Measurements from ENCODE around the gene CDK5. TPM values are rescaled to one million over a fixed set of nuclear protein-coding genes. Genes with fewer than 3 reads are reported as not detected.

CDK5 gene
- total and polyA plus RNA-seq, 9 of the 15 experiments (the other 6 are each of a cell fraction or from before 2014, with no cell fraction given) = 3.2 to 38.0 (median 27.5) TPM

GRCh38 chr7:151087245-151088018, 29.7 kb upstream of the CDK5 start (continued):
- no peak for TF ChIP-seq FOS (IDR thresholded peaks at IDR 0.05; ENCODE audit: extremely low read depth, insufficient read length)
- peak; percentile 22; the same call in 1 of the 2 replicates for TF ChIP-seq ZNF589 (CRISPR knock-in tag; IDR thresholded peaks at IDR 0.05; ENCODE audit: low read depth)
- TF ChIP-seq HNRNPH1 (optimal IDR thresholded peaks at IDR 0.05; ENCODE audit: low read depth, low read length) = no peak
- TF ChIP-seq, protein P1, sequence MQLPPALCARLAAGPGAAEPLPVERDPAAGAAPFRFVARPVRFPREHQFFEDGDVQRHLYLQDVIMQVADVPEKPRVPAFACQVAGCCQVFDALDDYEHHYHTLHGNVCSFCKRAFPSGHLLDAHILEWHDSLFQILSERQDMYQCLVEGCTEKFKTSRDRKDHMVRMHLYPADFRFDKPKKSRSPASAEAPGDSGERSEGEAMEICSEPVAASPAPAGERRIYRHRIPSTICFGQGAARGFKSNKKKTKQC (CRISPR knock-in tag; IDR thresholded peaks at IDR 0.05) = no peak
- 0 out of 2 replicates have a peak, but pooled peaks have one; percentile 73 for TF ChIP-seq ZC3H8 (IDR thresholded peaks at IDR 0.05)
- no peak for TF ChIP-seq CEBPB (tag; IDR thresholded peaks at IDR 0.05)
- TF ChIP-seq EP300 (IDR thresholded peaks at IDR 0.05; ENCODE audit: low read length) = no peak
- TF ChIP-seq SRF (CRISPR knock-in tag; IDR thresholded peaks at IDR 0.05) = no peak
- TF ChIP-seq ZNF274 (IDR thresholded peaks at IDR 0.05; ENCODE audit: borderline replicate concordance, low read depth, low read length) = no peak
- no peak for TF ChIP-seq DEAF1 (CRISPR knock-in tag; IDR thresholded peaks at IDR 0.05)
- TF ChIP-seq IRF2 (CRISPR knock-in tag; IDR thresholded peaks at IDR 0.05) = no peak
- TF ChIP-seq ATF1 (CRISPR knock-in tag; IDR thresholded peaks at IDR 0.05) = no peak
- peak; percentile 75 for TF ChIP-seq ATF1 (tag; IDR thresholded peaks at IDR 0.05)
- TF ChIP-seq CHD1 (IDR thresholded peaks at IDR 0.05; ENCODE audit: low read length) = peak; percentile 99
- no peak for TF ChIP-seq ZNF507 (tag; conservative IDR thresholded peaks at IDR 0.05)
- no peak for TF ChIP-seq FOXK1 (CRISPR knock-in tag; IDR thresholded peaks at IDR 0.05; ENCODE audit: borderline replicate concordance)
- TF ChIP-seq, protein P2, sequence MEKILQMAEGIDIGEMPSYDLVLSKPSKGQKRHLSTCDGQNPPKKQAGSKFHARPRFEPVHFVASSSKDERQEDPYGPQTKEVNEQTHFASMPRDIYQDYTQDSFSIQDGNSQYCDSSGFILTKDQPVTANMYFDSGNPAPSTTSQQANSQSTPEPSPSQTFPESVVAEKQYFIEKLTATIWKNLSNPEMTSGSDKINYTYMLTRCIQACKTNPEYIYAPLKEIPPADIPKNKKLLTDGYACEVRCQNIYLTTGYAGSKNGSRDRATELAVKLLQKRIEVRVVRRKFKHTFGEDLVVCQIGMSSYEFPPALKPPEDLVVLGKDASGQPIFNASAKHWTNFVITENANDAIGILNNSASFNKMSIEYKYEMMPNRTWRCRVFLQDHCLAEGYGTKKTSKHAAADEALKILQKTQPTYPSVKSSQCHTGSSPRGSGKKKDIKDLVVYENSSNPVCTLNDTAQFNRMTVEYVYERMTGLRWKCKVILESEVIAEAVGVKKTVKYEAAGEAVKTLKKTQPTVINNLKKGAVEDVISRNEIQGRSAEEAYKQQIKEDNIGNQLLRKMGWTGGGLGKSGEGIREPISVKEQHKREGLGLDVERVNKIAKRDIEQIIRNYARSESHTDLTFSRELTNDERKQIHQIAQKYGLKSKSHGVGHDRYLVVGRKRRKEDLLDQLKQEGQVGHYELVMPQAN (IDR thresholded peaks at IDR 0.05; ENCODE audit: borderline replicate concordance) = no peak; the same call in 1 of the 2 replicates
- TF ChIP-seq COPS2 (conservative IDR thresholded peaks at IDR 0.05) = no peak
- TF ChIP-seq TARDBP (IDR thresholded peaks at IDR 0.05) = 0 out of 2 replicates have a peak, but pooled peaks have one; percentile 67
- peak; percentile 64 for TF ChIP-seq ARHGAP35 (IDR thresholded peaks at IDR 0.05; ENCODE audit: partially characterized antibody)
- TF ChIP-seq RBM14 (IDR thresholded peaks at IDR 0.05; ENCODE audit: borderline replicate concordance, insufficient read depth, low read depth, low read length) = no peak; the same call in 1 of the 2 replicates
- TF ChIP-seq DMBX1 (CRISPR knock-in tag; IDR thresholded peaks at IDR 0.05; ENCODE audit: borderline replicate concordance) = no peak; the same call in 1 of the 2 replicates
- TF ChIP-seq MIER1 (IDR thresholded peaks at IDR 0.05; ENCODE audit: low read depth) = no peak
- TF ChIP-seq SMARCA5 (IDR thresholded peaks at IDR 0.05) = no peak; the same call in 1 of the 2 replicates
- TF ChIP-seq ZNF121 (CRISPR knock-in tag; conservative IDR thresholded peaks at IDR 0.05) = no peak
- no peak for TF ChIP-seq KDM1A (IDR thresholded peaks at IDR 0.05)

Measured in K562 (cell line).